ENCODE measurements around the gene SLC7A7.
"Not testable (repeated sequence)": the region's sequence is repeated elsewhere in the genome, so short reads cannot be mapped to it uniquely, and the experiment has no call there.

SLC7A7 gene

DNA sequence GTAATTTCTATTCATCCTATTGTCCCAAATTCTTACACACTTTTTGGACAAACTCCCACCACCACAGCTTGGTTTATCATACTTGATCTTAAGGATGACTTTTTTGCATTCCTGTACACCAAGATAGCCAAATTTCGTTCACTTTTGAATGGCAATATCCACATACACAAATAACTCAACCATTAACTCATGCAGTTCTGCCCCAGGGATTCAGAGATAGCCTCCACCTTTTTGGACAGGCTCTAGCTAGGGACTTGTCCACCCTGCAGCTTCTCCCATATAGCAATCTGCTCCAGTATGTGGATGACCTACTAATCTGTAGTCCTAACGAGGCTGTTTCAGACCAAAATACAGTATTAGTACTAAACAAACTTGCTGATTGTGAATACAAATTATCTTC lies 81.4 kb downstream of the SLC7A7 start:
- no peak overlapping the region for H3K4me2 ChIP-seq (ENCODE audit: low read length)
- H2AK5ac ChIP-seq (ENCODE audit: low read length), result no peak overlapping the region
- no peak overlapping the region for H2BK5ac ChIP-seq (ENCODE audit: low read depth, low read length, poor library complexity)
- no peak overlapping the region for H3K4ac ChIP-seq (ENCODE audit: low read depth, low read length)
- no peak overlapping the region for H2BK120ac ChIP-seq (ENCODE audit: insufficient read depth, low read length, poor library complexity)
- no peak overlapping the region for H3K4me3 ChIP-seq (ENCODE audit: low read depth, low read length)
- H3K79me1 ChIP-seq (ENCODE audit: low read length), result peaks cover 2% of the 10 kb centered on the region
- H4K8ac ChIP-seq (ENCODE audit: low read depth, low read length), result no peak overlapping the region
- H3K18ac ChIP-seq (ENCODE audit: low read length), result no peak overlapping the region
- H3K23ac ChIP-seq (ENCODE audit: low read length), result no peak overlapping the region
- no peak overlapping the region for H2AFZ ChIP-seq (ENCODE audit: insufficient read depth, low read length, poor library complexity)
- H3K27ac ChIP-seq (ENCODE audit: low read depth, low read length), result no peak overlapping the region
- H2BK12ac ChIP-seq (ENCODE audit: low read length), result no peak overlapping the region
- no peaks in the 10 kb centered on the region for H3K79me2 ChIP-seq (ENCODE audit: control insufficient read depth, insufficient read depth, low read length, poor library complexity)
- no peak overlapping the region for H3K9ac ChIP-seq (ENCODE audit: low read length)
- no peak overlapping the region for H4K91ac ChIP-seq (ENCODE audit: low read depth, low read length)
- no CpG with 5 or more reads among the region's 2 CpGs for WGBS (ENCODE audit: extremely low coverage, insufficient coverage, insufficient read length)
- H3K36me3 ChIP-seq (ENCODE audit: control insufficient read depth in 1 of 2, insufficient read depth in 2 of 2, low read length in 2 of 2), result no peaks in the 10 kb centered on the region
- H4K12ac ChIP-seq (ENCODE audit: low read depth, low read length), result no peak overlapping the region
- H3K4me1 ChIP-seq (ENCODE audit: control insufficient read depth in 1 of 2, insufficient read depth in 2 of 2, low read length in 2 of 2), result peaks cover 0 to 3% of the 10 kb centered on the region in 2 experiments
- H3K14ac ChIP-seq (ENCODE audit: low read length), result no peak overlapping the region
- peak; percentile 52 to 73 for DNase-seq
- H3K9me3 ChIP-seq (ENCODE audit: insufficient read depth, low read depth, low read length), result no peaks in the 10 kb centered on the region
- H3K27me3 ChIP-seq (ENCODE audit: insufficient read depth, low read length), result no peaks in the 10 kb centered on the region

DNA sequence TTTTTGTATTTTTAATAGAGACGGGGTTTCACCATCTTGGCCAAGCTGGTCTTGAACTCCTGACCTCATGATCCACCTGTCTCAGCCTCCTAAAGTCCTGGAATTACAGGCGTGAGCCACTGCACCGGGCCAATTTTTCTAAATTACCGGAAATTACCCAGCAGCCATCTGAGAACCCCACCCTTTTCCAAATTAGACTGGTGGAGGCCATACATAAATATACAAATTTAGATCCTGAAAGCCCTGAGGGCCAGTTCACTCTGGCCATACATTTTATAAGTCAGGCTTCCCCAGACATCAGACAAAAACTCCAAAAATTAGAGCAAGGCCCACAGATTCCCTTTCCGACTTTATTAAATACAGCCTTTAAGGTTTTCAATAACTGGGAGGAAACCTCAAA lies 83.2 kb downstream of the SLC7A7 start:
- H3K27ac ChIP-seq (ENCODE audit: low read depth, low read length); H3K18ac ChIP-seq (ENCODE audit: low read length); H3K79me1 ChIP-seq (ENCODE audit: low read length); H3K36me3 ChIP-seq (ENCODE audit: control insufficient read depth in 1 of 2, insufficient read depth in 2 of 2, low read length in 2 of 2); H2AK5ac ChIP-seq (ENCODE audit: low read length); H3K4ac ChIP-seq (ENCODE audit: low read depth, low read length); H3K9ac ChIP-seq (ENCODE audit: low read length); H2AFZ ChIP-seq (ENCODE audit: insufficient read depth, low read length, poor library complexity); H3K4me2 ChIP-seq (ENCODE audit: low read length); H2BK5ac ChIP-seq (ENCODE audit: low read depth, low read length, poor library complexity); H3K14ac ChIP-seq (ENCODE audit: low read length); H4K8ac ChIP-seq (ENCODE audit: low read depth, low read length); H2BK12ac ChIP-seq (ENCODE audit: low read length); H3K79me2 ChIP-seq (ENCODE audit: control insufficient read depth, insufficient read depth, low read length, poor library complexity); H3K4me3 ChIP-seq (ENCODE audit: low read depth, low read length); H3K23ac ChIP-seq (ENCODE audit: low read length); H3K27me3 ChIP-seq (ENCODE audit: insufficient read depth, low read length); H3K9me3 ChIP-seq (ENCODE audit: insufficient read depth, low read depth, low read length); H3K4me1 ChIP-seq (ENCODE audit: control insufficient read depth in 1 of 2, insufficient read depth in 2 of 2, low read length in 2 of 2); H4K12ac ChIP-seq (ENCODE audit: low read depth, low read length); H4K91ac ChIP-seq (ENCODE audit: low read depth, low read length); H2BK120ac ChIP-seq (ENCODE audit: insufficient read depth, low read length, poor library complexity): not testable (repeated sequence)
- DNase-seq, result peak in 1 of 2 donors; percentile 18
- no CpG with 5 or more reads among the region's 5 CpGs for WGBS (ENCODE audit: extremely low coverage, insufficient coverage, insufficient read length)

DNA sequence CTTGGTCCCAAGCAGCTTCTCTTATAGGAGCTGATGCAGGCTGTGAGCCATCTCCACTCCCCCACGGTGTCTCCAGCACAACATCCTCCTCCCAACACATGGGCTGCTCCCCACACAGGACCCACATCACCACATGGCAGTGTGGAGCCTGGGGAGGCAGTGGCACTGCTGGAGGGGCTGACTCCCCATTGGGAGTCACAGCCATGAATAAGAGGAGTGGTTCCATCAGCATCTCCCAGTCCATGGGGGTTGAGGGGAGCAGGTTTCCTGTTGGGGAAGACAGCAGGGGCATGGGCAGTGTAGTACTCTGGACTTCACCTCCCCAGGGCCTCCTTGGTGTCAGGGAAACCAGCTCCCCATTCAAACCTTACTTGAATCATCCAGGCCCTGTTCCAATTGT lies 89.2 kb downstream of the SLC7A7 start:
- no peak overlapping the region for H3K4me2 ChIP-seq (ENCODE audit: low read length)
- H3K79me1 ChIP-seq (ENCODE audit: low read length), result no peaks in the 10 kb centered on the region
- no peak overlapping the region for H2AK5ac ChIP-seq (ENCODE audit: low read length)
- H4K12ac ChIP-seq (ENCODE audit: low read depth, low read length), result no peak overlapping the region
- H3K27ac ChIP-seq (ENCODE audit: low read depth, low read length), result no peak overlapping the region
- no peak overlapping the region for H3K14ac ChIP-seq (ENCODE audit: low read length)
- no peak overlapping the region for H2AFZ ChIP-seq (ENCODE audit: insufficient read depth, low read length, poor library complexity)
- no peak overlapping the region for H3K9ac ChIP-seq (ENCODE audit: low read length)
- H4K8ac ChIP-seq (ENCODE audit: low read depth, low read length), result no peak overlapping the region
- no peak overlapping the region for H3K23ac ChIP-seq (ENCODE audit: low read length)
- no peak for DNase-seq
- no peak overlapping the region for H2BK5ac ChIP-seq (ENCODE audit: low read depth, low read length, poor library complexity)
- H3K4me3 ChIP-seq (ENCODE audit: low read depth, low read length), result no peak overlapping the region
- H3K79me2 ChIP-seq (ENCODE audit: control insufficient read depth, insufficient read depth, low read length, poor library complexity), result no peaks in the 10 kb centered on the region
- no peak overlapping the region for H2BK120ac ChIP-seq (ENCODE audit: insufficient read depth, low read length, poor library complexity)
- H3K4ac ChIP-seq (ENCODE audit: low read depth, low read length), result no peak overlapping the region
- H3K18ac ChIP-seq (ENCODE audit: low read length), result no peak overlapping the region
- no peak overlapping the region for H4K91ac ChIP-seq (ENCODE audit: low read depth, low read length)
- H3K27me3 ChIP-seq (ENCODE audit: insufficient read depth, low read length), result no peaks in the 10 kb centered on the region
- H3K9me3 ChIP-seq (ENCODE audit: insufficient read depth, low read depth, low read length), result peaks cover 7% of the 10 kb centered on the region
- no CpG with 5 or more reads among the region's 1 CpG for WGBS (ENCODE audit: extremely low coverage, insufficient coverage, insufficient read length)
- H2BK12ac ChIP-seq (ENCODE audit: low read length), result no peak overlapping the region
- H3K4me1 ChIP-seq (ENCODE audit: control insufficient read depth in 1 of 2, insufficient read depth in 2 of 2, low read length in 2 of 2), result no peaks in the 10 kb centered on the region
- no peaks in the 10 kb centered on the region for H3K36me3 ChIP-seq (ENCODE audit: control insufficient read depth in 1 of 2, insufficient read depth in 2 of 2, low read length in 2 of 2)

DNA sequence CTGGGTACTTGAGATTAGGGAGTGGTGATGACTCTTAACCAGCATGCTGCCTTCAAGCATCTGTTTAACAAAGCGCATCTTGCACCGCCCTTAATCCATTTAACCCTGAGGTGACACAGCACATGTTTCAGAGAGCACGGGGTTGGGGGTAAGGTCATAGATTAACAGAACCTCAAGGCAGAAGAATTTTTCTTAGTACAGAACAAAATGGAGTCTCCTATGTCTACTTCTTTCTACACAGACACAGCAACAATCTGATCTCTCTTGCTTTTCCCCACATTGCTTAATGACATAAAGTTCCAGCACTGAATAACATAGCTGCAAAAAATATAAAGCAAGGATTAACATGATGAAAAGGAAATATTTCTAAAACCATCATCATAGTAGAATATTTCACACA lies 89.9 kb downstream of the SLC7A7 start:
- not testable (repeated sequence) for H3K9ac ChIP-seq (ENCODE audit: low read length); H2AFZ ChIP-seq (ENCODE audit: insufficient read depth, low read length, poor library complexity); H3K79me2 ChIP-seq (ENCODE audit: control insufficient read depth, insufficient read depth, low read length, poor library complexity); H2AK5ac ChIP-seq (ENCODE audit: low read length); H2BK120ac ChIP-seq (ENCODE audit: insufficient read depth, low read length, poor library complexity); H3K27ac ChIP-seq (ENCODE audit: low read depth, low read length); H4K12ac ChIP-seq (ENCODE audit: low read depth, low read length); H3K4me2 ChIP-seq (ENCODE audit: low read length); H3K36me3 ChIP-seq (ENCODE audit: control insufficient read depth in 1 of 2, insufficient read depth in 2 of 2, low read length in 2 of 2); H3K4me3 ChIP-seq (ENCODE audit: low read depth, low read length); H2BK5ac ChIP-seq (ENCODE audit: low read depth, low read length, poor library complexity); H3K18ac ChIP-seq (ENCODE audit: low read length); DNase-seq; H4K91ac ChIP-seq (ENCODE audit: low read depth, low read length); H3K14ac ChIP-seq (ENCODE audit: low read length); H3K4me1 ChIP-seq (ENCODE audit: control insufficient read depth in 1 of 2, insufficient read depth in 2 of 2, low read length in 2 of 2); H4K8ac ChIP-seq (ENCODE audit: low read depth, low read length); H3K9me3 ChIP-seq (ENCODE audit: insufficient read depth, low read depth, low read length); H3K79me1 ChIP-seq (ENCODE audit: low read length); H3K27me3 ChIP-seq (ENCODE audit: insufficient read depth, low read length); H3K23ac ChIP-seq (ENCODE audit: low read length); H3K4ac ChIP-seq (ENCODE audit: low read depth, low read length); H2BK12ac ChIP-seq (ENCODE audit: low read length)
- no CpG with 5 or more reads among the region's 3 CpGs for WGBS (ENCODE audit: extremely low coverage, insufficient coverage, insufficient read length)

All from trophoblast cell (in vitro differentiated cells and primary cell).